Astrocyte of the hippocampus (primary cell): ENCODE results near the gene DLEU7.

Source experiments
- DNase-seq: peaks from one replicate; pipeline ENCODE4 v3.0.0; 2011; ENCODE audit warnings: low read depth, low spot score

The DLEU7 gene

DNA sequence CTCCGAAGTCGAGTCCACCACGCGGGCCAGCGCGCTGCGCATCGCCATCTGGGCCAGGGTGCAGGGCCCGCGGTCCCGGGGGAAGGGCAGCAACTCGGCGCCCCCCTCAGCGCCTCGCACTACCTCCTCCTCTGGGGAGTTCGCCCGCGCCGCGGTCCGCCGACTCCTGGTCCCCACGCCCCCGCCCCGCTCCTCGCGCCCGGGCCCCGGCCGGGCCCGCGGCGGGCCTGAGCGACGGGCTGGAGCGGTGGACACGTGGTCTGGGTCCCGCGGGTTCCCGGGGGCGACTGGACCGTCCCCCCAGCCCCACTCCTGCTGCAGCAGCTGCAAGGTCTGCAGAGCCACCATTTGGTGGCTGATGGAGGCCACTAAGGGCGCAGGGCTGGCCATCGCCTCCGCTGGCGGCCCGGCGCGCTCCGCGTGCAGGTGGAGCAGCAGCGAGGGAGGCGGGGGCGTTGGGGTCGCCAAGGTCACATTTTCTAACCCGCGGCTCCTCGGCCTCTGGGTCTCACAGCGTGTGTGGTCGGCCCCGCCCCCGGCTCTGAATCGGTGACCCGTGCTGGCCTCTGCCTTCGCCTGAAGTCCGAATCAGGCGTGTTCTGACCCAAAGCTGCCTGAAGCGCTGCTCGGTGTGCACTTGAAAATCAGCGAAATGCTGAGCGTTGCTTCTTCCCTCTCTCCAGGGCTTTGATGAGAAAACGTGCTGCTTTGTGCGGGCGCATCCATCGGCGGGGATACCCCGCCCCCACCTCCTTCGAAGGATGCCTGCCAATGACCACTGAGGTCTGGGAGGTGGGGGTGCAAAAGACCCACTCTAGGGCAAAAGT is at the start of gene DLEU7:
DLEU7 (minus strand) TSS at position 436 of the 827 bp plus-strand sequence; CDS start at position 390, 46 bp downstream.
- DNase-seq, result peak; percentile 21

- DNase-seq, result no peak
Measured at GRCh38 chr13:50892210-50892944, 48.9 kb upstream of the DLEU7 start.

DNA sequence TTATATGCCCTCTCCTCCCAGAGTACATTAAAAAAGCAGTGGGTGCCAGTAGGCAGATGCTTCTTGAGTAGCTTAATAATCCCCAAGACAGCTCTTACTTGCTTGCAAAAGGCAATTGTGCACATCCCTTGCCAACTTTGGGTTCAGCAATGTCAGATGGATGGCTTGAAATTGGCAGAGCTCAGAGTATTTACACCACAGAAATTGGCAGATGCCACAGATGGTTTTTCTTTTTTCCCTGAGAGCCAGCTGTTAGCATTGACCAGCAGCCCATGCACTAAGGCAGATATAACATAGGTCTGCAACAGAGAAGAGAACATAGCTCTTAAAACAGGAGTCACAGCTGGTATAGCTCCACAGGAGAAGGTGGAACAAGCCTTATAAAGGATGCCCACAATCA is 47.7 kb upstream of the DLEU7 start:
- no peak for DNase-seq

DNA sequence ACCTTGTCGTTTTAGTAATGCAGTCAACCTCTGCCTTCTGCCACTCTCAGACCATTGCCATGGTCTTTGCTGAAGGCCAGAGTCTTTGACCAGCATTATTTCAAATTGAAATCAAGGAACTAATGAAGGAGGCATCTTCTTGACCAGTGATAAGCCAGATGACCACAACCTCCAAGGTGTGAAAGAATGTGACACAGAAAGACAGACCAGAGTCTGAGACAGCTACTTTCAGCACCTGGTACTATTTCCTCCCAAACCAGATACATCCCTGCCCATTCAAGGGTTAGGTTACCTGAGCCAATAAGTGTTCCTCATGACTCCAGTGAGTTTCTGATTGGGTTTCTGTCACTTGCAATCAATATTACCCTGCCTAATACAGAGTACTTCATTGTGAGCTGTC is 45.8 kb upstream of the DLEU7 start:
- DNase-seq, result no peak

DNA sequence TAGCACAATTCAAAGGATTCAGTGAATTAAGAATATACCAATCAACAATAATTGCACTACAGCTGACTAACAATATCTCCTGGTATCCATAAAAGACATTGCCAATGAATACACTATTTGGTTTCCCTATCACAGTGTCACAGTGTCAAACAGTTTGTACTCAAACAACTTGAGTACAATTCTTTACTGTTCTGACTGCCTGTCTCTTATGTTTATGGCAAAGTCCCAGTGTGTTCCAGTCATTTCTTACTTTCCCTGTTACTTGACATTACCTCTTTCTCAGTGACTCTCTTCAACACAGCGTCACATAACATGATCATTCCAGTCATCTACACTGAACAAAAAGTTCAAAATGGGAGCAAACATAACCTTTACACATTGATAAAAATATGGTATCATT is 44.9 kb upstream of the DLEU7 start:
- DNase-seq, result no peak

GRCh38 chr13:50887151-50887550 is 43.7 kb upstream of the DLEU7 start:
- no peak for DNase-seq

DNA sequence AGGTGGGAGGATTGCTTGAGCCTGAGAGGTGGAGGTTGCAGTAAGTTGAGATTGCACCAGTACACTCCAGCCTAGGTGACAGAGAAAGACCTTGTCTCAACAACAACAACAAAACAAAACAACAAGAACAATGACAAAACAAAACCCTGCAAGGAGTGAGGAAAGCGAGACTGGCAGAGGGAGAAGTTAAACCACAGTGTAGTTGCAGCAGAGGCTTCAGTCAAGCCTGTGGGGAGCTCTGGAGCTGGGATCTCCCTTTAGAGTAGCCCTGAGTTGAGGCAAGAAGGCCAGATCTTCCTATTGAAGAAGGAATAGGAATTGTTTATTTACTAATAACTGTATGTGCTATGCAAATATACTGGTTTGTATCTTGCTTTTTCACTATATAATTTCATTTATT is 40.8 kb upstream of the DLEU7 start:
- no peak for DNase-seq

- DNase-seq, result no peak
Measured at GRCh38 chr13:50883728-50884127, 40.2 kb upstream of the DLEU7 start.

- no peak for DNase-seq
Measured at GRCh38 chr13:50882816-50883435, 39.4 kb upstream of the DLEU7 start.

- no peak for DNase-seq
Measured at GRCh38 chr13:50873991-50874390, 30.5 kb upstream of the DLEU7 start.

GRCh38 chr13:50873467-50873866 is 30.0 kb upstream of the DLEU7 start:
- no peak for DNase-seq

GRCh38 chr13:50871405-50871804 is 27.9 kb upstream of the DLEU7 start:
- no peak for DNase-seq

GRCh38 chr13:50867637-50867945 is 24.1 kb upstream of the DLEU7 start:
- DNase-seq, result no peak

DNA sequence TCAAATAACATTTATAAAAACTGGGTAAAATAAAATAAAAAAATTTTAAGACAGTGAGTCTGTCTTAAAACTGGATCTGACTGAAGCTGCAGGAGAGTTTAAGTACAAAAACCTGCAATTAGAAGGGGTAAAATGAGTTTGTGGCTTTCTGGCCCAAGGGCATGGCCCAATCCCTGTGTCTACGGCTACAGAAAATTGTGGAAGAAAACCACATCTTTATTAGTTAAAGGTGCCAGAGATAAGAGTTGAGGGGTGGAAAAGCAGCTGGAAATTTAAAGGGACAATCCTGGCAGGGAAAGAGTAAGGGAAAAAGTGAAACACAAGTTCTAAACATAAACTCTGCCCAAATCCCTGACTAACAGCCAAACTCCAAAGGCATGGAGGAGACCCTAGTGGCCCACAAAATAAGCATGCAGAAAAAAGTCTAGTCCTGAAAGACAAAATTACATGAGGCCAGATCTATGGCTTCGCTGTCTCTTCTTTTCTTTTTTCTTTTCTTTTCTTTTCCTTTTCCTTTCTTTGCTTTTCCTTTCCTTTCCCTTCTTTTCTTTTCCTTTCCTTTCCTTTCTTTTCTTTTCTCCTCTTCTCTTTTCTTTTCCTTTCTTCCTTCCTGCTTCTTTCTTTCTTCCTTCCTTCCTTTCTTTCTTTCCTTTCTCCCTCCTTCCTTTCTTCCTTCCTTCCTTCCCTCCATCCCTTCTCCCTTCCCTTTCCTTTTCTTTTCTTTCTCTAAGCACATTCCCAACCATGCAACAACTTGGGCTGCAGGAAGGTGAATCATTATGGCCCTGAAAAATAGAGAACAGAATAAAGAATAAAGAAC is 23.5 kb upstream of the DLEU7 start:
- peak; percentile 33 for DNase-seq

GRCh38 chr13:50864492-50864891 is 21.0 kb upstream of the DLEU7 start:
- DNase-seq, result no peak

DNA sequence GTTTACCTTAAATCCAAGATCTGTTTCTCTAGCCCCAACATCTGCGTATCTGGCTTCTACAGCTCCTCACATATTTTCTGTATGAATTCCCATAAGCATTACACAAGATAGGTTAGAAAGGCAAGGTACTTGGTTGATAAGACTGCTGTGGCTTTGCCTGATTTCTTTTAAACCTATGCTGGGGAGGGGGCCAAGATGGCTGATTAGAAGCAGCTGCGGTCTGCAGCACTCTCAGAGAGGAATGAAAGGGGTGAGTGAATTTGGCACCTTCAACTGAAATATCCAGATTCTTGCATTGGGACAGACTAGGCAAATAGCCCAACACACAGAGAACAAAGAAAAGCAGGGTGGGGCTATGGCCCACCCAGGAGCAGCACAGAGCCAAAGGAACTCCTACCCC is 12.2 kb upstream of the DLEU7 start:
- no peak for DNase-seq

DNA sequence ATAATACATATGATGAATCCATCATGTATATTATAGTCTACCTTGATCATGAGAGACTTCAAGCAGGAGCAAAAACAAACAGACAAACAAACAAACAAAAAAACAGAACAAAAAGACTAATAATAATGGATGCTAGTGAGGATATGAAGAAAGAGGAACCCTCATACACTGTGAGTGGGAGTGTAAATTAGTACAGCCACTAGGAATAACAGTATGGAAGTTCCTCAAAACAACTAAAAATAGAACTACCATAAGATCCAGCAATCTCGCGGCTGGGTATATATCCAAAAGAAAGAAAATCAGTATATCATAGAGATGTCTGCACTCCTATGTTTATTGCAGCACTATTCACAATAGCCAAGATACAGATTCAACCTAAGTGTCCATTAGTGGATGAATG is 7.0 kb upstream of the DLEU7 start:
- no peak for DNase-seq

DNA sequence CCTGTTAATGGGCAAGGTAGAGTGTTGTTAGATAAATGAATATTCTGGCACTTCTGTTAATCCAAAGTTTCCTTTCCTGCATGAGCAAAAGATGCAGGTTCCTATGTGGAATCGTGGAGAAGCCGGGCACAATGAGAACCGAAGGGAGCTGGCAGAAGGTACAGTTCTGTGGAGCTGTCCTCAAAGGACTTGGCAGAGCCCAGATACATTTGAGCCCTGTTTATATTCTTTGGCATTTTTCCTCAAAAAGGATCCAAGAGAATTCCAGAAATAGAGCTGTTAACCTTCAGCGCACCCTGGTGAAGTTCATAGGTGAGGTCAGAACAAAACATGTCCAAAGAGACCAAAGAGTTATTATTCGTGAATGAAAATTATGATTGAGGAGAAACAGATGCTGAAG is 4.0 kb upstream of the DLEU7 start:
- peak; percentile 10 for DNase-seq

DNA sequence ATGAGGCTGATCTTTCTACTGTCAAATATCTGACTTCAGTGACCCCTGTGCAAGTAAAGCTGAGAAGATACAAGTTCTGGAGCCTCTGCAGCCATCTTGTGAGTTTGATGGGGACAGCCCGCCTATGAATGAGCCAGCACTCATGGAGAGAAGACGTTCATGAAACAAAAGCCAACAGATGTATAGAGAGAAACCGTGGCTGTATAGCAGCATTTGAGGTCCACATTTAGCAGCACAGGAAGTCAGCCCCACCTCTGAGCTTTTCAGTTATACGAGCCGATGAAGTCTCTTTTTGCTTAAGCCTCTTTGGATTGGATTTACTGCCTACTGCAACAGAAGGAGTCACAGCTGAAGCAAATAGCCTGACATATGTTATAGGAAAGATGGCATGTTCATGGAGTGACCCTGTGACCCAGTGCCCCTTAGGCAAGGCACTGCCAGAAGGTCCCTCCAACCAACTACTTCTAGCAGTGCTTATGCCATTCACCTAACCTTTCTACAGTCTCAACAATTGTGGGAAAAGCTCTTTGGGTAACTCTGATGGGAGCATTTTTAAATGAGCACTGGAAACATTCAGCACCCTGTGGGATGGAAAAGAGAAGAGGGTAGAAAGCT is 3.5 kb upstream of the DLEU7 start:
- no peak for DNase-seq

DNA sequence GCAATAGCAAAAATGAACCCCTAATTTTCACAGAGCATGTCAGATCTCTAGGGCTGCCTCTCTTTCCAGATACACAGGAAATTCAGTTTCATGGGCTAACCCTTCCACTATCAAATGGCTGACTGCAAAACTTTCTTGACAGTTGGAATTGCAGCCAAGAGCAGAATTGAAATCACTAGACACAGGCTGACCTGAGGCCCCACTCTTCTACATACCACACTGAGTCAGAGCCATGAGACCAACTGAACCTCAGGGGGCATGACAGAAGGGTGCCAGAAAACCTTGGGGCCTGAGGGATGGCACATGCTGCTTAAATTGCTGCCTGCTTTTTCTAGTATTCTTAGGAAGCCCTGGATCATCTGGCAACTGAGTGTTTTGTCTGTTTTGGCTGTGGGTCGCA is 1.7 kb upstream of the DLEU7 start:
- DNase-seq, result peak; percentile 55

- DNase-seq, result no peak
Measured at GRCh38 chr13:50844084-50844875, 788 bp upstream of the DLEU7 start.
